Vagina (tissue), 2 donors: Measurements from ENCODE around the gene OSBPL6. TPM values are rescaled to one million over a fixed set of nuclear protein-coding genes. Genes with fewer than 3 reads are reported as not detected.

ENCODE experiments used
- DNase-seq, 2 donors: peaks; one replicate each; pipeline ENCODE4 v3.0.0-alpha.2; 2017; ENCODE audit errors: extremely low spot score in 2 of 2
- H3K27ac ChIP-seq: fragments of 200-600 bp; sonication (generic); one replicate; pipeline ENCODE4 v1.5.1; 2019
- H3K27me3 ChIP-seq: fragments of 200-600 bp; sonication (generic); one replicate; pipeline ENCODE4 v1.5.1; 2019
- H3K36me3 ChIP-seq, 2 donors: fragments of 200-600 bp; sonication (generic); one replicate each; pipeline ENCODE4 v1.5.1; 2017 to 2019
- H3K4me1 ChIP-seq: fragments of 200-600 bp; sonication (generic); one replicate; pipeline ENCODE4 v1.5.1; 2019
- H3K4me3 ChIP-seq, 2 donors: fragments of 200-600 bp; sonication (generic); 1 replicate in 1 of 2; 2 replicates in 1 of 2; pipeline ENCODE4 v1.5.1; 2016 to 2019
- H3K9me3 ChIP-seq: fragments of 200-600 bp; sonication (generic); one replicate; pipeline ENCODE4 v1.5.1; 2019
- POLR2A ChIP-seq, 2 donors: fragments of 450-650 bp; IDR thresholded peaks; one replicate each; pipeline ENCODE4 v1.6.1; 2017; ENCODE audit warnings: antibody characterized with exemption in 2 of 2, mild to moderate bottlenecking in 2 of 2, moderate library complexity in 2 of 2
- POLR2AphosphoS5 ChIP-seq, 2 donors: sonication (generic); formaldehyde crosslinking; IDR thresholded peaks; one replicate each; pipeline ENCODE4 v1.9.0; 2017; ENCODE audit warnings: antibody characterized with exemption in 2 of 2, mild to moderate bottlenecking in 2 of 2, low read depth in 1 of 2; ENCODE audit not compliant: insufficient read depth in 1 of 2
- intact Hi-C: fragments of 100-400 bp; cut with DNase I; formaldehyde crosslinking; loops from one replicate; pipeline ENCODE4 v1.15.1; 2023
- total RNA-seq: library from RNA; depleted of rRNA; stranded (reverse); fragments of >200 nt; gene quantifications from one replicate; pipeline ENCODE4 v1.2.3, GENCODE V29; 2016
- TF ChIP-seq, protein P1 (sequence below), 3 experiments: fragments of 450-650 bp in 2 of 3; fragments of 200-600 bp in 1 of 3; sonication (generic) in 1 of 3; IDR thresholded peaks; one replicate each; pipeline ENCODE4 v1.5.1; 2017 to 2019; ENCODE audit warnings: antibody characterized with exemption in 3 of 3, mild to moderate bottlenecking in 2 of 3, moderate library complexity in 2 of 3

The OSBPL6 gene
- total RNA-seq, 1 donor from 2014 or later: 2.7 TPM

- TF ChIP-seq, protein P1, sequence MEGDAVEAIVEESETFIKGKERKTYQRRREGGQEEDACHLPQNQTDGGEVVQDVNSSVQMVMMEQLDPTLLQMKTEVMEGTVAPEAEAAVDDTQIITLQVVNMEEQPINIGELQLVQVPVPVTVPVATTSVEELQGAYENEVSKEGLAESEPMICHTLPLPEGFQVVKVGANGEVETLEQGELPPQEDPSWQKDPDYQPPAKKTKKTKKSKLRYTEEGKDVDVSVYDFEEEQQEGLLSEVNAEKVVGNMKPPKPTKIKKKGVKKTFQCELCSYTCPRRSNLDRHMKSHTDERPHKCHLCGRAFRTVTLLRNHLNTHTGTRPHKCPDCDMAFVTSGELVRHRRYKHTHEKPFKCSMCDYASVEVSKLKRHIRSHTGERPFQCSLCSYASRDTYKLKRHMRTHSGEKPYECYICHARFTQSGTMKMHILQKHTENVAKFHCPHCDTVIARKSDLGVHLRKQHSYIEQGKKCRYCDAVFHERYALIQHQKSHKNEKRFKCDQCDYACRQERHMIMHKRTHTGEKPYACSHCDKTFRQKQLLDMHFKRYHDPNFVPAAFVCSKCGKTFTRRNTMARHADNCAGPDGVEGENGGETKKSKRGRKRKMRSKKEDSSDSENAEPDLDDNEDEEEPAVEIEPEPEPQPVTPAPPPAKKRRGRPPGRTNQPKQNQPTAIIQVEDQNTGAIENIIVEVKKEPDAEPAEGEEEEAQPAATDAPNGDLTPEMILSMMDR (IDR thresholded peaks at IDR 0.05): no peak
- TF ChIP-seq POLR2AphosphoS5 (IDR thresholded peaks at IDR 0.05; ENCODE audit: insufficient read depth in 1 of 2, low read depth in 1 of 2) (no peak), POLR2A (IDR thresholded peaks at IDR 0.05) (no peak)
- no peak for DNase-seq
- no peaks in the 10 kb centered on the region for H3K36me3 ChIP-seq
- no peaks in the 10 kb centered on the region for H3K27me3 ChIP-seq
- no peak overlapping the region for H3K4me3 ChIP-seq
- H3K4me1 ChIP-seq: no peaks in the 10 kb centered on the region
- no peak overlapping the region for H3K27ac ChIP-seq
- H3K9me3 ChIP-seq: no peaks in the 10 kb centered on the region
- intact Hi-C loops: no loop called here
Observed at GRCh38 chr2:178221556-178221955, 27.2 kb downstream of the OSBPL6 start.

DNA sequence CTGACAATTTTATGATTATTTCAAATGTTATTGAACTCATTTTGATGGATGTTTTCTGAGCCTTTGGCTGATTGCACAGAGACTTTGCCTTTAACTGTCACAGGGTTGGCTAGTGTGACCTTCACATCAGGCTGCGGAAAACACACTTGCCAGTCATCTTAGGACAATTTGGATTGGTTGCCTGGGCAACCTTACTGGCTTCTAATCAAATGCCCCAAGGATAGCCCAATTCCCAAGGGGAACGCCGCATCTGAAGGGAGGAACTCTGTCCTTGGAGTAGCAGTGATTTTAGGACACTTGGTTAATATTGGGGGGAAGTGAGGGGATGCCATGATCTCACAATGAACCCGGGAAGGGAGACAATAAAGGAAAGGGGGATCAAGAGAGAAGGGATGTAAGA lies 29.5 kb downstream of the OSBPL6 start:
- Histone ChIP-seq H3K9me3 (no peaks in the 10 kb centered on the region), H3K36me3 (no peaks in the 10 kb centered on the region), H3K4me3 (no peak overlapping the region), H3K27ac (no peak overlapping the region), H3K4me1 (no peaks in the 10 kb centered on the region), H3K27me3 (no peaks in the 10 kb centered on the region)
- TF ChIP-seq POLR2A (IDR thresholded peaks at IDR 0.05) (no peak), POLR2AphosphoS5 (IDR thresholded peaks at IDR 0.05; ENCODE audit: insufficient read depth in 1 of 2, low read depth in 1 of 2) (no peak)
- TF ChIP-seq, protein P1 (IDR thresholded peaks at IDR 0.05): no peak
- intact Hi-C loops: no loop called here
- DNase-seq: no peak

DNA sequence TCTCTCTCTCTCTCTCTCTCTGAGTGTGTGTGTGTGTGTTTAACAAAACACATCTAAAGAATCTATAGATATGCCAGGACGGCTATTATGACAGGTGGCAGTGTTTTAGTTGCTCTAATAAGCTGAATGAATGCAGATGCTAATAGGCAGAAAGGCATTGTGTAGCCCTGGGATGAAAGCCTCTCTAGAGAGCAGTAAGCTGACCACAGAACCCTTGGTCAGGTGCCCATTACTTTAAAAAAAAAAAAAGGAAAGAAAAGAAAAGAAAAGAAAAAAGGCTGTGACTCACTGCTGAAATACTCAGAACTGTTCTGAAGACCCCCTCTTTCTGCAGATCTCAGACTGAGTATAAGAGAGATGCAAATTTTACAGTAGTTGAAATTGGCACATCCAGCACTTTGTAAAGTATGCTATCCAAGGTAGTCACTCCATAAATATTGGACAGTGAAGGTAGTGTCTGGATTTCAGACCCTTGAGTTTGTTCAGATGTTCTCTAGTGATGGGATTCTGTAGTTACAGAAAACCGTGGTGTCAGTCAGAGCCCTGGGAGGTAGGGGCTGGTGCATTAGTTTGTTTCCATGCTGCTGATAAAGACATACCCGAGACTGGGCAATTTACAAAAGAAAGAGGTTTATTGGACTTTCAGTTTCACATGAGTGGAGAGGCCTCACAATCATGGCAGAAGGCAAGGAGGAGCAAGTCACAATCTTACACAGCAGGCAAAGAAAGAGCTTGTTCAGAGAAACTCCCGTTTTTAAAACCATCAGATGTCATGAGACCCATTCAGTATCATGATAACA lies 30.9 kb downstream of the OSBPL6 start:
- H3K36me3 ChIP-seq: no peaks in the 10 kb centered on the region
- no peaks in the 10 kb centered on the region for H3K9me3 ChIP-seq
- no peak for DNase-seq
- no peak overlapping the region for H3K4me3 ChIP-seq
- TF ChIP-seq, protein P1 (IDR thresholded peaks at IDR 0.05): no peak
- TF ChIP-seq POLR2A (IDR thresholded peaks at IDR 0.05) (no peak), POLR2AphosphoS5 (IDR thresholded peaks at IDR 0.05; ENCODE audit: insufficient read depth in 1 of 2, low read depth in 1 of 2) (no peak)
- H3K27me3 ChIP-seq: no peaks in the 10 kb centered on the region
- no peak overlapping the region for H3K27ac ChIP-seq
- H3K4me1 ChIP-seq: no peaks in the 10 kb centered on the region
- intact Hi-C loops: no loop called here

DNA sequence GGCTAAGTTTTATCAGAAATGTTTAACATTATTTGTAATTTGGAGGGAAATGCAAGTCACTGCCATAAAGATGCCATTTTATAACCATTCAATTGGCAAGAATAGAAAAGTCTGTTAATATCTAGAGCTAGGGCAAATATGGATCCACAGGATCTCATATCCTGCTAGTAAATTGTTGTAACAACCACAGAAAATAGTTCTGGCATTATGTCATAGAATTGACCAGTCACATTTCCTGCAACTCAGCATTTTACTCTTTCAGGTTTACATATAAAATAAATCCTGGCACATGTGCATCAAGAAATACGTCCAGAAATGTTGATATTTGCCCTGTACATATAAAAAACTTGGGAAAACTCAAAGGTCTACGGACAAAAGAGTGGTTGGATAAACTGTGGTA lies 32.9 kb downstream of the OSBPL6 start:
- intact Hi-C loops: no loop called here
- Histone ChIP-seq H3K27ac (no peak overlapping the region), H3K4me3 (no peak overlapping the region), H3K9me3 (no peaks in the 10 kb centered on the region), H3K36me3 (no peaks in the 10 kb centered on the region), H3K4me1 (no peaks in the 10 kb centered on the region), H3K27me3 (no peaks in the 10 kb centered on the region)
- TF ChIP-seq POLR2A (IDR thresholded peaks at IDR 0.05) (no peak), POLR2AphosphoS5 (IDR thresholded peaks at IDR 0.05; ENCODE audit: insufficient read depth in 1 of 2, low read depth in 1 of 2) (no peak)
- TF ChIP-seq, protein P1 (IDR thresholded peaks at IDR 0.05): no peak
- DNase-seq: no peak

GRCh38 chr2:178229927-178230326 lies 35.6 kb downstream of the OSBPL6 start:
- Histone ChIP-seq H3K27me3 (no peaks in the 10 kb centered on the region), H3K9me3 (no peaks in the 10 kb centered on the region), H3K36me3 (no peaks in the 10 kb centered on the region), H3K27ac (no peak overlapping the region), H3K4me1 (no peaks in the 10 kb centered on the region), H3K4me3 (no peak overlapping the region)
- DNase-seq: no peak
- intact Hi-C loops: no loop called here
- no peak for TF ChIP-seq POLR2AphosphoS5 (IDR thresholded peaks at IDR 0.05; ENCODE audit: insufficient read depth in 1 of 2, low read depth in 1 of 2)
- TF ChIP-seq POLR2A (IDR thresholded peaks at IDR 0.05): no peak
- TF ChIP-seq, protein P1 (IDR thresholded peaks at IDR 0.05): no peak
